Measurements from ENCODE around the gene BRD1. TPM values are rescaled to one million over a fixed set of nuclear protein-coding genes. Genes with fewer than 3 reads are reported as not detected.

The BRD1 gene
- 29.4 TPM for total RNA-seq
- polyA plus RNA-seq: 26.3 TPM

GRCh38 chr22:49827853-49828598, at the start of gene BRD1:
BRD1 (minus strand) TSS chr22:49827873; CDS start chr22:49824317, 3,556 bp downstream.
- DNase-seq (ENCODE audit: extremely low spot score): no peak
- Histone ChIP-seq H3K36me3 (ENCODE audit: insufficient read depth) (no peaks in the 10 kb centered on the region), H3K4me3 (ENCODE audit: low read depth, low read length) (peak within 1 kb of the TSS; percentile 88), H3K27ac (ENCODE audit: low read depth) (peak within 1 kb of the TSS; percentile 86), H3K4me1 (ENCODE audit: insufficient read depth) (peaks cover 1% of the 10 kb centered on the region)
- WGBS: 19% methylated on average over 53 of the region's 54 CpGs

- Histone ChIP-seq H3K4me1 (ENCODE audit: insufficient read depth) (no peaks in the 10 kb centered on the region), H3K27ac (ENCODE audit: low read depth) (no peak overlapping the region), H3K36me3 (ENCODE audit: insufficient read depth) (no peaks in the 10 kb centered on the region), H3K4me3 (ENCODE audit: low read depth, low read length) (no peak overlapping the region)
- 88% methylated on average over 16 of the region's 16 CpGs for WGBS
- DNase-seq (ENCODE audit: extremely low spot score): no peak
Measured at GRCh38 chr22:49873228-49873940, 45.7 kb upstream of the BRD1 start.

GRCh38 chr22:49872347-49872746, 44.7 kb upstream of the BRD1 start:
- H3K36me3 ChIP-seq (ENCODE audit: insufficient read depth): no peaks in the 10 kb centered on the region
- H3K27ac ChIP-seq (ENCODE audit: low read depth): no peak overlapping the region
- no peaks in the 10 kb centered on the region for H3K4me1 ChIP-seq (ENCODE audit: insufficient read depth)
- DNase-seq (ENCODE audit: extremely low spot score): no peak
- 98% methylated on average over 7 of the region's 7 CpGs for WGBS
- H3K4me3 ChIP-seq (ENCODE audit: low read depth, low read length): no peak overlapping the region

- no peak for DNase-seq (ENCODE audit: extremely low spot score)
- no peaks in the 10 kb centered on the region for H3K4me1 ChIP-seq (ENCODE audit: insufficient read depth)
- H3K27ac ChIP-seq (ENCODE audit: low read depth): no peak overlapping the region
- H3K4me3 ChIP-seq (ENCODE audit: low read depth, low read length): no peak overlapping the region
- H3K36me3 ChIP-seq (ENCODE audit: insufficient read depth): no peaks in the 10 kb centered on the region
- WGBS: 95% methylated on average over 4 of the region's 4 CpGs
Measured at GRCh38 chr22:49871482-49871881, 43.8 kb upstream of the BRD1 start.

GRCh38 chr22:49869845-49870712, 42.4 kb upstream of the BRD1 start:
- 87% methylated on average over 14 of the region's 14 CpGs for WGBS
- Histone ChIP-seq H3K36me3 (ENCODE audit: insufficient read depth) (no peaks in the 10 kb centered on the region), H3K27ac (ENCODE audit: low read depth) (no peak overlapping the region), H3K4me3 (ENCODE audit: low read depth, low read length) (no peak overlapping the region), H3K4me1 (ENCODE audit: insufficient read depth) (no peaks in the 10 kb centered on the region)
- no peak for DNase-seq (ENCODE audit: extremely low spot score)

- no peak for DNase-seq (ENCODE audit: extremely low spot score)
- no peak overlapping the region for H3K27ac ChIP-seq (ENCODE audit: low read depth)
- WGBS: 92% methylated on average over 17 of the region's 17 CpGs
Measured at GRCh38 chr22:49869086-49869830, 41.6 kb upstream of the BRD1 start.

GRCh38 chr22:49867303-49868265, 39.9 kb upstream of the BRD1 start:
- Histone ChIP-seq H3K4me3 (ENCODE audit: low read depth, low read length) (no peak overlapping the region), H3K27ac (ENCODE audit: low read depth) (no peak overlapping the region), H3K4me1 (ENCODE audit: insufficient read depth) (no peaks in the 10 kb centered on the region), H3K36me3 (ENCODE audit: insufficient read depth) (no peaks in the 10 kb centered on the region)
- DNase-seq (ENCODE audit: extremely low spot score): no peak
- WGBS: 97% methylated on average over 18 of the region's 18 CpGs

More at GRCh38 chr22:49869086-49869830, 41.6 kb upstream of the BRD1 start:
- Histone ChIP-seq H3K4me1 (ENCODE audit: insufficient read depth) (no peaks in the 10 kb centered on the region), H3K4me3 (ENCODE audit: low read depth, low read length) (no peak overlapping the region), H3K36me3 (ENCODE audit: insufficient read depth) (no peaks in the 10 kb centered on the region)

- H3K27ac ChIP-seq (ENCODE audit: low read depth): no peak overlapping the region
- H3K4me1 ChIP-seq (ENCODE audit: insufficient read depth): no peaks in the 10 kb centered on the region
- no peak overlapping the region for H3K4me3 ChIP-seq (ENCODE audit: low read depth, low read length)
- no peaks in the 10 kb centered on the region for H3K36me3 ChIP-seq (ENCODE audit: insufficient read depth)
- 92% methylated on average over 8 of the region's 8 CpGs for WGBS
- no peak for DNase-seq (ENCODE audit: extremely low spot score)
Measured at GRCh38 chr22:49866646-49867045, 39.0 kb upstream of the BRD1 start.

GRCh38 chr22:49866134-49866533, 38.5 kb upstream of the BRD1 start:
- H3K4me3 ChIP-seq (ENCODE audit: low read depth, low read length): no peak overlapping the region
- no peaks in the 10 kb centered on the region for H3K36me3 ChIP-seq (ENCODE audit: insufficient read depth)
- H3K4me1 ChIP-seq (ENCODE audit: insufficient read depth): no peaks in the 10 kb centered on the region
- DNase-seq (ENCODE audit: extremely low spot score): no peak
- WGBS: 42% methylated on average over 2 of the region's 2 CpGs
- H3K27ac ChIP-seq (ENCODE audit: low read depth): no peak overlapping the region

- no peak for DNase-seq (ENCODE audit: extremely low spot score)
- no peak overlapping the region for H3K27ac ChIP-seq (ENCODE audit: low read depth)
- WGBS: 93% methylated on average over 17 of the region's 17 CpGs
- H3K4me3 ChIP-seq (ENCODE audit: low read depth, low read length): no peak overlapping the region
- H3K4me1 ChIP-seq (ENCODE audit: insufficient read depth): no peaks in the 10 kb centered on the region
- no peaks in the 10 kb centered on the region for H3K36me3 ChIP-seq (ENCODE audit: insufficient read depth)
Measured at GRCh38 chr22:49865156-49865555, 37.5 kb upstream of the BRD1 start.

- whole genome bisulfite sequencing: 78% methylated on average over 7 of the region's 7 CpGs
Measured at GRCh38 chr22:49863931-49864330, 36.3 kb upstream of the BRD1 start.

GRCh38 chr22:49862496-49862776, 34.8 kb upstream of the BRD1 start:
- Histone ChIP-seq H3K27ac (ENCODE audit: low read depth) (no peak overlapping the region), H3K36me3 (ENCODE audit: insufficient read depth) (no peaks in the 10 kb centered on the region), H3K4me1 (ENCODE audit: insufficient read depth) (no peaks in the 10 kb centered on the region), H3K4me3 (ENCODE audit: low read depth, low read length) (no peak overlapping the region)
- 93% methylated on average over 5 of the region's 5 CpGs for WGBS
- DNase-seq (ENCODE audit: extremely low spot score): no peak

More at GRCh38 chr22:49863931-49864330, 36.3 kb upstream of the BRD1 start:
- Histone ChIP-seq H3K4me3 (ENCODE audit: low read depth, low read length) (no peak overlapping the region), H3K27ac (ENCODE audit: low read depth) (no peak overlapping the region), H3K36me3 (ENCODE audit: insufficient read depth) (no peaks in the 10 kb centered on the region), H3K4me1 (ENCODE audit: insufficient read depth) (no peaks in the 10 kb centered on the region)
- DNase-seq (ENCODE audit: extremely low spot score): no peak
